Adipocyte (in vitro differentiated cells): ENCODE results near the gene ATXN1.

ENCODE experiments used
- DNase-seq: peaks from one replicate; pipeline ENCODE4 v3.0.0-alpha.2; 2015; ENCODE audit warnings: low read depth
- H3K27me3 ChIP-seq: replicated peaks from 2 replicates; pipeline ENCODE4 v1.7.0; 2013; ENCODE audit warnings: mild to moderate bottlenecking, low read length, moderate library complexity; ENCODE audit not compliant: control insufficient read depth, insufficient read depth
- H3K36me3 ChIP-seq: 2 replicates; pipeline ENCODE4 v1.7.0; 2013; ENCODE audit warnings: low read length, mild to moderate bottlenecking, moderate library complexity; ENCODE audit not compliant: control insufficient read depth, insufficient read depth, severe bottlenecking
- H3K4me1 ChIP-seq: 2 replicates; pipeline ENCODE4 v1.7.0; 2013; ENCODE audit warnings: mild to moderate bottlenecking, low read length, moderate library complexity; ENCODE audit not compliant: control insufficient read depth, insufficient read depth
- H3K4me3 ChIP-seq: 2 replicates; pipeline ENCODE4 v1.7.0; 2013; ENCODE audit warnings: mild to moderate bottlenecking, low read length, moderate library complexity
- H3K9ac ChIP-seq: 2 replicates; pipeline ENCODE4 v1.7.0; 2013; ENCODE audit warnings: mild to moderate bottlenecking, low read length, moderate library complexity
- H3K9me3 ChIP-seq: 2 replicates; pipeline ENCODE4 v1.7.0; 2013; ENCODE audit warnings: mild to moderate bottlenecking, low read length, moderate library complexity; ENCODE audit not compliant: control insufficient read depth

ATXN1 gene

GRCh38 chr6:16477367-16478149 lies 283.7 kb downstream of the ATXN1 start:
- Histone ChIP-seq H3K9ac (no peak overlapping the region), H3K4me1 (peaks cover 2% of the 10 kb centered on the region), H3K36me3 (peaks cover 5% of the 10 kb centered on the region), H3K9me3 (peaks cover 3% of the 10 kb centered on the region), H3K4me3 (no peak overlapping the region), H3K27me3 (no peaks in the 10 kb centered on the region)
- DNase-seq, result no peak

DNA sequence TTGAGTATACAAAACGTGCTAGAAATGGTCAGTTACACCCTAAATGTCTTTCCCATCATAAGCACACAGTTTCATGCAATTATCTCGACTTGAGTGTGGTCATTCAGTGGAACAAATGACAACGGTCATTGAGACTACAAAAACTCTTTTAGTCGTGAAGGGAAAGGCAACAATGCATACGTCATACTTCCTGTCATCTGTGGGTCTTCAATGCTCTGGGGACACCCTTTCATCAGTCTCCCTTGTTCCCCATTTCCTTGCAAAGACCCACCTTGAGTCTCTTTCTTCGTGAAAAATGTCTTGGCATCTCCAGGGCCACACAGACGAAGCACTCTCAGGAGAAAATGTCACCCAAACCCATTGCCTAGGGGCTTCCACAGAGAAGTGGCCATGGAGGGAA lies 284.4 kb downstream of the ATXN1 start:
- DNase-seq, result no peak
- Histone ChIP-seq H3K36me3 (peaks cover 3% of the 10 kb centered on the region), H3K27me3 (no peaks in the 10 kb centered on the region), H3K9ac (no peak overlapping the region), H3K9me3 (no peaks in the 10 kb centered on the region), H3K4me1 (peaks cover 6% of the 10 kb centered on the region), H3K4me3 (no peak overlapping the region)

DNA sequence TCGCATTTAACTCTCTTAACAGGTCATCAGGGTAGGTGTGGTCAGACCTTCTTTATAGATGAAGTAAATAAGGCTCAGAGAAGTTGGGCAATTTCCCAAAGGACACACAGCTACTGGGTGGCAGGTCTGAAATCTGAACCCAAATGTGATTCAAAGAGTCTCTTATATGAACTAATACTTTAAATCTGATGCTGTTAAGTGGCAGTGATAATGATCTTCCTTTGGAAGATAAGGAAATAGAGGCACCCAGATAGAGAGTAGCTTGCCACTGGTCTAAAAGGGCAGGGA lies 285.8 kb downstream of the ATXN1 start:
- no peak for DNase-seq
- H3K9me3 ChIP-seq, result no peaks in the 10 kb centered on the region
- peaks cover 12% of the 10 kb centered on the region for H3K4me1 ChIP-seq

GRCh38 chr6:16474772-16475493 lies 286.3 kb downstream of the ATXN1 start:
- no peak for DNase-seq
- H3K4me3 ChIP-seq, result no peak overlapping the region
- peaks cover 3% of the 10 kb centered on the region for H3K36me3 ChIP-seq
- H3K27me3 ChIP-seq, result no peaks in the 10 kb centered on the region
- peaks cover 12% of the 10 kb centered on the region for H3K4me1 ChIP-seq
- H3K9me3 ChIP-seq, result no peaks in the 10 kb centered on the region
- H3K9ac ChIP-seq, result no peak overlapping the region

More for the DNA sequence above, 285.8 kb downstream of the ATXN1 start:
- no peak overlapping the region for H3K9ac ChIP-seq
- H3K4me3 ChIP-seq, result no peak overlapping the region
- peaks cover 3% of the 10 kb centered on the region for H3K36me3 ChIP-seq
- H3K27me3 ChIP-seq, result no peaks in the 10 kb centered on the region

DNA sequence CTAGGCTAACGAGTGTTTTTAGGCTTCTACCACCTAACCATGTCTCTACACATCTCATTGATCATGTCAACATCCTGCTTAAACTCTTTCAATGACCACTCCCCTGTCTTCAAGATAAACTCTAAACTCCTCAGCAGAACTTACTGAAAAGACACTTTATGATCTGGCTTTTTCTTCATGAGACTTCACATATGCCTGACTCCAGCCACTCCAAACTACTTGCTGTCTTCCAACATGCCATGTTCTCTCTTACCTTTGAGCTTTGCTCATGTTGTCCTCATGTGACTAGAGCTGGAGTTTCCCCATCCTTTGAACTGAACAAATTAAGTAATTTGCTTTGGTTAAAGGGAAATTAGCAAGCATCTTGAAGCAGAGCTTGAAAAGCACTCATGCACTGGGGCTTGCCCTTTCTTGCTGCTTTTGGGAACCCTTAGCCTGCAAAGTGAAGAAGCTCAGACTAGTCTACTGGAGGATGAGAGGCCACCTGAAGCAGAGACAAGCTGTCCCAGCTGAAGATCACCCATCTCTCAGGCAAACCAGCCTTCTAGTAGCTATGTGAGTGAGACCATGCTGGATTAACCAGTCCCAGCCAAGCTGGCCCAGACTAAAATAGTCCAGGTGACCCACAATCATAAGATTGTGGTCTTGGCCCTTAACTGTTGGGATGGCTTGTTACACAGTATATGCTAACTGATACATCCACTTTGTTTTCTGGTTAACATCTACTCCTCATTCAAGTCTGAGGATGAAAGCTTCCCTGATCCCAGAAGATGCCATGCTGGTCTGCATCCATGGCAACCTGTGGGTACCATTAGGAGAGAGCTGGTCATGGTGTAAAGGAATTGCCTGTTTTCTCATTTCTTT lies 287.1 kb downstream of the ATXN1 start:
- no peak overlapping the region for H3K4me3 ChIP-seq
- no peaks in the 10 kb centered on the region for H3K9me3 ChIP-seq
- H3K4me1 ChIP-seq, result peaks cover 12% of the 10 kb centered on the region
- no peak overlapping the region for H3K9ac ChIP-seq
- peaks cover 3% of the 10 kb centered on the region for H3K36me3 ChIP-seq
- no peak for DNase-seq
- H3K27me3 ChIP-seq, result no peaks in the 10 kb centered on the region

GRCh38 chr6:16473184-16473907 lies 287.9 kb downstream of the ATXN1 start:
- DNase-seq, result no peak

GRCh38 chr6:16472349-16473069 lies 288.8 kb downstream of the ATXN1 start:
- no peaks in the 10 kb centered on the region for H3K27me3 ChIP-seq
- no peak overlapping the region for H3K4me3 ChIP-seq
- DNase-seq, result peak; percentile 75
- H3K4me1 ChIP-seq, result peaks cover 12% of the 10 kb centered on the region
- peaks cover 3% of the 10 kb centered on the region for H3K36me3 ChIP-seq
- H3K9me3 ChIP-seq, result no peaks in the 10 kb centered on the region
- H3K9ac ChIP-seq, result no peak overlapping the region

More at GRCh38 chr6:16473184-16473907, 287.9 kb downstream of the ATXN1 start:
- H3K4me1 ChIP-seq, result peaks cover 12% of the 10 kb centered on the region
- no peaks in the 10 kb centered on the region for H3K9me3 ChIP-seq
- H3K36me3 ChIP-seq, result peaks cover 3% of the 10 kb centered on the region
- no peak overlapping the region for H3K4me3 ChIP-seq
- no peak overlapping the region for H3K9ac ChIP-seq
- no peaks in the 10 kb centered on the region for H3K27me3 ChIP-seq

DNA sequence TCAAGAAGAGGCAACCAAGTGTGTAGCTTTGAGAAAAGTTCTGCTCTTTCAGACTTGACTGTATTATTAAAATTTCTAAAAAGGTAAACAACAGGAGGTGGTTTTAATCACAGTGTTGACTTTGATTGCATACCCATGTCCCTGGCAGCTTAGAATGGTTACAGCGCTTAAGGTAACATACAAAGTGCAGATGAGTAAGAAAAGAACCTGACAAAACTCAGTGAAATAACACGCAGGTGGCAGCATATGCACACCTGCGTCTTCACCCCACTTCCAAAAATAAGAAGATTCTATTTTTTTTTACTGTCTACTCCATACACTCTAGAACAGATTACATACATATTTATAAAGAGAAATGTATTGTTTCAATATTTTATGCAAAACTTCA lies 289.4 kb downstream of the ATXN1 start:
- DNase-seq, result no peak
- no peaks in the 10 kb centered on the region for H3K9me3 ChIP-seq
- H3K27me3 ChIP-seq, result no peaks in the 10 kb centered on the region
- peaks cover 12% of the 10 kb centered on the region for H3K4me1 ChIP-seq
- peaks cover 3% of the 10 kb centered on the region for H3K36me3 ChIP-seq
- H3K9ac ChIP-seq, result no peak overlapping the region
- H3K4me3 ChIP-seq, result no peak overlapping the region

- DNase-seq, result peak; percentile 29
- no peaks in the 10 kb centered on the region for H3K36me3 ChIP-seq
- peaks cover 12% of the 10 kb centered on the region for H3K4me1 ChIP-seq
- no peaks in the 10 kb centered on the region for H3K9me3 ChIP-seq
- no peak overlapping the region for H3K9ac ChIP-seq
- H3K4me3 ChIP-seq, result no peak overlapping the region
- H3K27me3 ChIP-seq, result no peaks in the 10 kb centered on the region
Observed at GRCh38 chr6:16471222-16471909, 289.9 kb downstream of the ATXN1 start.
